Measurements from ENCODE around the gene TDRD3.
"Not testable (repeated sequence)": the region's sequence is repeated elsewhere in the genome, so short reads cannot be mapped to it uniquely, and the experiment has no call there.

The TDRD3 gene

DNA sequence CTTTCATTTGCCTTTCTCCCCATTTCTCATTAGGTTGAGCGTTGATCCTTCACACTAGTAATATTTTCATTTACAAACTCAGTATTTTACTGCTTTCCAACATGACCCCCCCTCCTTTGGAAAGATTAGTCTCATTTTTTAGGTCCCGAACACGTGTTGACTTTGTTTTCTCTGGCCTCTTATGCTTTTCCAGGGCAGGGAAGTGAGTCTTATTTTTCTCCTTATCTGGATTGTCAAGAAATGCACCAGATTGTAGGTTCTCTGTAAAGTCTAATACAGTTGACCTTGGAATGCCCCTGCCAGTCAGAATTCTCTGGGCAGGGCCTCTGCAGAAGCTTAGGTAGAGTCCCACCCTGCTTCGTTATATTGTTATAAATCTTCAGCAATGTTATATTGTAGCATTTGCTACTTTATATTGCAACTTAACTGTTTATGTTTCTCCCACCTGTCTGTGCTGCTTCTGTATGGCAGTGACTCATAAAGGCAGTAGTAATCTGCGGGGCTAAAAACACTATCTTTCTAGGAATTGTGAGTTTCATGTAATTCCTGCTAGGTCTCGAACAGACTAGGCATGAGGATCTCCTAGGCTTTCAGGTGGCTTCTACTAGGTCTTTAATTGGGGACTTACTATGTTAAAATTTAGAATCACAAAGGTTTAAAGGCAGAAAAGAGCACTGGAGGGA lies 2.0 kb downstream of the TDRD3 start:
- DNase-seq, result no peak

DNA sequence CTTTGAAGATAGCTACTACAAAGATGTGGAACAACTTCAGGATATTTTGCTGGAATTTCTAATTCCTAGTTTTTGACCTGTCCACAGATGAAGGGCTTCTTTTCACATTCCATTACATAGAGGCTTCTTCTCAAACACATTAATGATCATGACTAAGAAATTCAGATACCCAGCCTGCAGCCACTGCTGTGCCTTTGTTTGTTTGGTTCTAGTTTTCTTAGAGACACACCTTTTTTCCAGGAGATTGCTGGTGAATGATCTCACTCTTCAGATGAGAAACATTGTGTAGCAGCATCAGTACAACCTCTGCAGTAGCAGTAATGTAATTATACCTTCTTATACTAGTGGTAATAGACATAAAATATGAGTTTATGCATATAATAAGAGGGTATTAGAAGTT lies 5.0 kb downstream of the TDRD3 start:
- no peak for DNase-seq

GRCh38 chr13:60407095-60407494 lies 10.1 kb downstream of the TDRD3 start:
- DNase-seq, result no peak

DNA sequence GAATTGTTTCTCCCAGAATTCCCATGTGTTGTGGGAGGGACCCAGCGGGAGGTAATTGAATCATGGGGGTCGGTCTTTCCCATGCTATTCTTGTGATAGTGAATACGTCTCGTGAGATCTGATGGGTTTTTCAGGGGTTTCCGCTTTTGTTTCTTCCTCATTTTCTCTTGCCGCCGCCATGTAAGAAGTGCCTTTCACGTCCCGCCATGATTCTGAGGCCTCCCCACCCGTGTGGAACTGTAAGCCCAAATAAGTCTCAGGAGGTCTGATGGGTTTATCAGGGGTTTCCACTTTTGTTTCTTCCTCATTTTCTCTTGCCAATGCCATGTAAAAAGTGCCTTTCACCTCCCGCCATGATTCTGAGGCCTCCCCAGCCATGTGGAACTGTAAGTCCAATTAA lies 10.8 kb downstream of the TDRD3 start:
- DNase-seq, result not testable (repeated sequence)

GRCh38 chr13:60409574-60410292 lies 12.7 kb downstream of the TDRD3 start:
- DNase-seq, result not testable (repeated sequence)

- DNase-seq, result no peak
Observed at GRCh38 chr13:60410299-60410698, 13.3 kb downstream of the TDRD3 start.

DNA sequence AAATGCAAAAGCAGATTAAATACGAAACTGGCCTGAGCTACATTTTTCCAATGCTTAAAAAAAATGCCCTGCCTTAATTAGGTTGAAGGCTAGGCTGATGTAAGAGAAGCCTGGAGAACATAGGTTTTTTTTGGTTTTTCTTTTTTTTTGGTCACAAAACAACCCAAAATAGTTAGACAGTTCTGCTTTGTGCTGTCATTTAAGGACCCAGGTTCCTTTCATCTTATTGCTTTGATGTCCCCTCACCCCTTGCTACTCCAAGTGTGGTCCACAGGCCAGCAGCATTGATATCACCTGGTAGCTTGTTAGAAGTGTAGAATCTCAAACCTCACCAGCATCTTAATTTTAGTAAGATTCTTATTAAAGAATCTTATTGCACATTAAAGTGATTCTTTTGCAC lies 14.4 kb downstream of the TDRD3 start:
- DNase-seq, result no peak

DNA sequence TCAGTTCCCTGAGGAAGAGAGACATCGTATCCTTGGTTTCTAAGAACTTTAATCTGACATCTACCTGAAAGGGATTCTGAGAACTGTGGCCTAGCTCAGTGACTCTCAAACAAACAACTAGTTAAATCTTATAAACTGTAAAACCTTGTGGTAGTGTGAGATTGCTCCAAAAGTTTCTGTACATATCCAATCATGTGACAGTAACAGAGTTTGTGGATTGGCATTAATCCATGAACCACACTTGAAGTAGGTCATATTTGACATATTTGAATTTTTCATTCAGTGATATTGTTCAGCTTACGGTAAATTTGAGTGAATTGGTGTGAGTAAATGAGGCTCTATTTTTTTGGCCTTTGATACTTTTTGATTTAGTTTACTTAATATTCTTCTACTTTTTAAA lies 15.0 kb downstream of the TDRD3 start:
- no peak for DNase-seq

- no peak for DNase-seq
Observed at GRCh38 chr13:60412909-60413616, 16.0 kb downstream of the TDRD3 start.

GRCh38 chr13:60414177-60414576 lies 17.2 kb downstream of the TDRD3 start:
- DNase-seq, result no peak

DNA sequence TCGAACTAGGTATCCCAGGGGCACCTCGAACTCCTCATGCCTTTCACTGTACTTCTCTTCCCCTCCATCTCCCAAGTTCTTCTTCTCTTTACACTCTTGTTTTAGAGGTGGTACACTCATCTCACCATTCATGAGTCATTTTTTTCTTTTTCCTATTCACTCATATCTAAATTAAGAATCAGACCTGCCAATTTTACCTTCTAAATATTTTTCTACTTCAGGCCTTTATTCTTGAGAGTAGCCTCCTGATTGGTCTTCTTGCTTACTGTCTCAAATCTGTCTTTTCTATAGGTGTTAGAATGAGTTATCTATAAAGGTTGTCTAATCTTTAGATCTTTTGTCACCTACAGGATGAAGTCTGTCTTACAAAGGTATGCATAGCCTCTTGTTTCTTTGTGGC lies 20.7 kb downstream of the TDRD3 start:
- DNase-seq, result no peak

- DNase-seq, result no peak
Observed at GRCh38 chr13:60418954-60419353, 21.9 kb downstream of the TDRD3 start.

DNA sequence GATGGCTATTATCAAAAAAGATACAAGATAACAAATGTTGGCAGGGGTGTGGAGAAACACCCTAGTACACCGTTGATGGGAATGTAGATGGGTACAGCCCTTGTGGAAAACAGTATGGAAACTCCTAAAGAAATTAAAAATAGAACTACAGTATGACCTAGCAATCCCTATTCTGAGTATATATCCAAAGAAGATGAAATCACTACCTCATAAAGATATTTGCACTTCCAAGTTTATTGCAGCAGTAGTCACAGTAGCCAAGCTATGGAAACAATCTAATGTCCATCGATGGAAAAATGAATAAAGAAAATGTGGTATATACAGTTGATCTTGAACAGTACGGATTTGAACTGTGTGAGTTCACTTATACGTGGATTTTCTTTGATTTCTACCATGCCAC lies 28.3 kb downstream of the TDRD3 start:
- DNase-seq, result no peak

- DNase-seq, result no peak
Observed at GRCh38 chr13:60426075-60426474, 29.1 kb downstream of the TDRD3 start.

- DNase-seq, result no peak
Observed at GRCh38 chr13:60427285-60427684, 30.3 kb downstream of the TDRD3 start.

GRCh38 chr13:60431108-60431700 lies 34.2 kb downstream of the TDRD3 start:
- DNase-seq, result no peak

DNA sequence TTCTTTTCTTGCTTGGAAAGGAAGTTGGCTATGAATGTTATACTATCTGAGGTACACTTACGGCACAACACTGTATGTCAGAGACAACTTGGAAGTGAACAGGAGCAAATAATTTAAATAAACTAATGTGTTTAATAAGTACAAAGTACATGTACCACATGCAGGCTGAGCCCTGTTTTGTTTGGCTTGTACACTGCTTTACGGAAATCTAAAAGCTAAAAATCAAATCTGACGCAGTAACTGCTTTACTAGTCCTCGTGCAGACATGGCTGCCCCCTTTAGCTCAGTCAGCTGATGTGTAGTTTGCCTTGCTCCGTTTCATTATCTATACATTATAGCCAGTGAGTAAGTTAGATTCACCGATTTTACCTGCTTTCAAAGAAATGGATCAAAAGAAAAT lies 36.5 kb downstream of the TDRD3 start:
- DNase-seq, result no peak

- DNase-seq, result no peak
Observed at GRCh38 chr13:60435762-60436374, 38.8 kb downstream of the TDRD3 start.

DNA sequence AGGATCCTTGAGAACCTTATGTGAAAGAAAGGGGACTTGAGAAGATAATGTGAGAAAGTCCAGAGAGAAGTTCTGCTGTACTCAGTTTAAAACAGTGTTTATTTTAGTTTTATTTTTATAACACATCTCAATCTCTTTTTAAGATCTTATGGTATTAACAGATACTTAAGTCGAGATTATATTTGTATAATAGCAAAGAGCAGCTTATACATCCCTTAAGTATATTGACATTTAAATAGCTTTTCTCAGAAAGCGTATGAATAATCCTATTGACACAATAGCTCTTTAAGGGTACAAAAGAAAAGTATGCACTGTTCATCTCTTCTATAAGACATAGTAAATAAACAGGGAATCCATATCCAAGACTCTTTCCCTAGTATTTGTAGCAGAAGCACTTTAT lies 42.2 kb downstream of the TDRD3 start:
- no peak for DNase-seq

- DNase-seq, result no peak
Observed at GRCh38 chr13:60441761-60442160, 44.7 kb downstream of the TDRD3 start.

DNA sequence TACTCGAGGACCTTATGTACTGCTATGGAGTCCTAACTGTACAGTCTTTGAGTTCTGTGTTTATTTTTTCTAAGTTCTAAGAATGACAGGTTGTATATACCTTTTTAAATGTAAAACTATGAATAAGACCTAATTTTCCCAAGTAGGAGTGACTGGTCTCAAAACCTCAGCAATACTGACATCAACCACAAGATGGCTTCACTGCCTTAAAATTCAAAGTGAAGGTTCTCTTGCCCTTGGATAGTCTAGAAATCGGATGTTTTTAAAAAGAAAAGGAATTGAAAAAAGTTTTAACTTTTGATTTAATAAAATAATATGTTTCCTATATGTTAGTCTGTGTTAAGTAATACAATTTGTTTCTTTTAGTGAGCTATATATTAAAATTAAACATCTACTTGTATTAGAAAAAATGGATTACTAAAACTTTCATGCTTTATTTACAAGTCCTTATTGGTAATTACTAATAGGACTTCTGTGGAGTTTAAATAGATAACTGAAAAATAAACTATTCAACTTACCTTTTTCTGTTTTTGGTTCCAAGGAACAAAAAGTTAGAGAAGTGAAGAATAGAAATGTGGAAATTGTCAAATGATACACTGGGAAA lies 52.0 kb downstream of the TDRD3 start:
- no peak for DNase-seq

GRCh38 chr13:60453490-60453889 lies 56.5 kb downstream of the TDRD3 start:
- no peak for DNase-seq

GRCh38 chr13:60454425-60454824 lies 57.4 kb downstream of the TDRD3 start:
- DNase-seq, result no peak

All from cortex of kidney (tissue), 1 donor.